Liver (tissue), 9 donors: ENCODE data around the gene TBL1XR1. TPM values are rescaled to one million over a fixed set of nuclear protein-coding genes. Genes with fewer than 3 reads are reported as not detected.

Experiments used
- DNase-seq: peaks from one replicate; pipeline ENCODE4 v3.0.0-alpha.2; 2017; ENCODE audit warnings: low spot score
- H3K27ac ChIP-seq, 2 donors: one replicate each; pipeline ENCODE4 v1.7.0; 2013; ENCODE audit warnings: inconsistent platforms in 2 of 2, low read length in 2 of 2, control low read depth in 1 of 2, low read depth in 1 of 2, mild to moderate bottlenecking in 1 of 2
- H3K27me3 ChIP-seq, 4 donors: one replicate each; pipeline versions ENCODE4 v1.6.1 to v1.7.0; 2013; ENCODE audit warnings: low read length in 3 of 4, inconsistent platforms in 1 of 4, mild to moderate bottlenecking in 1 of 4, moderate library complexity in 1 of 4; ENCODE audit not compliant: control insufficient read depth in 4 of 4, insufficient read depth in 4 of 4
- H3K36me3 ChIP-seq, 4 donors: one replicate each; pipeline versions ENCODE4 v1.6.1 to v1.7.0; 2013; ENCODE audit warnings: low read length in 3 of 4, mild to moderate bottlenecking in 3 of 4, low read depth in 1 of 4, moderate library complexity in 1 of 4; ENCODE audit not compliant: control insufficient read depth in 4 of 4, insufficient read depth in 3 of 4
- H3K4me1 ChIP-seq, 4 donors: one replicate each; pipeline versions ENCODE4 v1.6.1 to v1.7.0; 2013; ENCODE audit warnings: low read length in 3 of 4, mild to moderate bottlenecking in 3 of 4, moderate library complexity in 1 of 4; ENCODE audit not compliant: control insufficient read depth in 4 of 4, insufficient read depth in 4 of 4
- H3K4me3 ChIP-seq, 3 donors: one replicate each; pipeline versions ENCODE4 v1.6.1 to v1.7.0; 2013; ENCODE audit warnings: low read length in 3 of 3, control low read depth in 1 of 3, low read depth in 1 of 3, mild to moderate bottlenecking in 1 of 3
- H3K9ac ChIP-seq, 2 donors: one replicate each; pipeline ENCODE4 v1.7.0; 2013; ENCODE audit warnings: low read length in 2 of 2, mild to moderate bottlenecking in 2 of 2, moderate library complexity in 2 of 2, control low read depth in 1 of 2, low read depth in 1 of 2
- H3K9me3 ChIP-seq, 4 donors: one replicate each; pipeline versions ENCODE4 v1.6.1 to v1.7.0; 2013; ENCODE audit warnings: low read length in 3 of 4; ENCODE audit not compliant: control insufficient read depth in 4 of 4
- ATF3 ChIP-seq: IDR thresholded peaks from 2 replicates; pipeline ENCODE4 v1.6.1; 2016; ENCODE audit warnings: antibody characterized with exemption
- CTCF ChIP-seq: fragments of 150-350 bp; IDR thresholded peaks from 2 replicates; pipeline ENCODE4 v1.5.1; 2017; ENCODE audit warnings: improper control_type of control experiment, low read depth, low read length; ENCODE audit not compliant: missing input control
- EGR1 ChIP-seq, 2 donors: IDR thresholded peaks; 2 replicates each; pipeline ENCODE4 v1.6.1; 2016 to 2018; ENCODE audit warnings: antibody characterized with exemption in 2 of 2, low read depth in 2 of 2
- FOXA1 ChIP-seq: IDR thresholded peaks from 2 replicates; pipeline ENCODE4 v1.6.1; 2016; ENCODE audit warnings: antibody characterized with exemption
- FOXA2 ChIP-seq: IDR thresholded peaks from 2 replicates; pipeline ENCODE4 v1.6.1; 2016; ENCODE audit warnings: antibody characterized with exemption
- GABPA ChIP-seq, 2 donors: IDR thresholded peaks in 1 of 2; conservative IDR thresholded peaks in 1 of 2; 2 replicates each; pipeline ENCODE4 v1.6.1; 2016; ENCODE audit warnings: antibody characterized with exemption in 2 of 2, mild to moderate bottlenecking in 1 of 2, moderate library complexity in 1 of 2
- HNF4A ChIP-seq, 2 donors: conservative IDR thresholded peaks; 2 replicates each; pipeline ENCODE4 v1.6.1; 2016; ENCODE audit warnings: antibody characterized with exemption in 2 of 2, mild to moderate bottlenecking in 2 of 2
- HNF4G ChIP-seq: IDR thresholded peaks from 2 replicates; pipeline ENCODE4 v1.6.1; 2016; ENCODE audit warnings: antibody characterized with exemption
- JUND ChIP-seq, 2 donors: IDR thresholded peaks; 2 replicates each; pipeline ENCODE4 v1.6.1; 2016; ENCODE audit warnings: antibody characterized with exemption in 2 of 2
- MAX ChIP-seq: IDR thresholded peaks from 2 replicates; pipeline ENCODE4 v1.6.1; 2016; ENCODE audit warnings: antibody characterized with exemption
- NR2F2 ChIP-seq: IDR thresholded peaks from 2 replicates; pipeline ENCODE4 v1.6.1; 2016; ENCODE audit warnings: antibody characterized with exemption
- REST ChIP-seq: IDR thresholded peaks from 2 replicates; pipeline ENCODE4 v1.6.1; 2016; ENCODE audit warnings: antibody characterized with exemption, mild to moderate bottlenecking
- RXRA ChIP-seq, 2 donors: IDR thresholded peaks; 2 replicates each; pipeline ENCODE4 v1.6.1; 2017 to 2018; ENCODE audit warnings: antibody characterized with exemption in 2 of 2, mild to moderate bottlenecking in 1 of 2
- SP1 ChIP-seq: IDR thresholded peaks from 2 replicates; pipeline ENCODE4 v1.6.1; 2018; ENCODE audit warnings: antibody characterized with exemption, mild to moderate bottlenecking
- TAF1 ChIP-seq: conservative IDR thresholded peaks from 2 replicates; pipeline ENCODE4 v1.6.1; 2016; ENCODE audit warnings: antibody characterized with exemption, mild to moderate bottlenecking
- YY1 ChIP-seq: IDR thresholded peaks from 2 replicates; pipeline ENCODE4 v1.6.1; 2016; ENCODE audit warnings: antibody characterized with exemption, mild to moderate bottlenecking
- ZBTB33 ChIP-seq: IDR thresholded peaks from 2 replicates; pipeline ENCODE4 v1.6.1; 2016; ENCODE audit warnings: antibody characterized with exemption
- WGBS: extraction: QIAGEN DNeasy Blood & Tissue Kit; methylation state at CpG from one replicate; pipeline ENCODE4 v1.1.7; 2013; 5-methylcytosine and 5-hydroxymethylcytosine counted together
- polyA plus RNA-seq, 2 donors: library from polyadenylated mRNA; stranded (reverse) in 1 of 2; unstranded in 1 of 2; fragments of 200-250 nt in 1 of 2; fragments of >200 nt in 1 of 2; fragmentation: Nextera tagmentation in 1 of 2; extraction: Ambion mirVana in 1 of 2; gene quantifications; one replicate each; pipeline versions ENCODE4 v1.2.1 to v1.2.3, GENCODE V29; 2013 to 2015
- total RNA-seq, 2 donors: library from RNA; depleted of rRNA; stranded (reverse); fragments of >200 nt; gene quantifications; one replicate each; pipeline ENCODE4 v1.2.3, GENCODE V29; 2014
- donor health status: healthy.
- donor health status: healthy.
- donor health status: healthy.
- donor health status: healthy.
- donor health status: healthy.

TBL1XR1 gene
- total and polyA plus RNA-seq, 4 donors, result 10.3 to 65.9 (median 33.2) TPM

- no peaks in the 10 kb centered on the region for H3K36me3 ChIP-seq
- no peaks in the 10 kb centered on the region for H3K9me3 ChIP-seq
- peaks cover 5 to 33% (median 10%) of the 10 kb centered on the region in 4 donors for H3K4me1 ChIP-seq
- no peaks in the 10 kb centered on the region for H3K27me3 ChIP-seq
- H3K4me3 ChIP-seq, result no peak overlapping the region
- no peak overlapping the region for H3K9ac ChIP-seq
- no peak for DNase-seq
- TF ChIP-seq ATF3 (no peak), RXRA (IDR thresholded peaks at IDR 0.05) (peak; percentile 32 to 63), HNF4A (conservative IDR thresholded peaks at IDR 0.05) (peak; percentile 40 to 65), FOXA2 (no peak), YY1 (no peak), NR2F2 (no peak), SP1 (no peak), HNF4G (peak; percentile 11), EGR1 (IDR thresholded peaks at IDR 0.05; ENCODE audit: low read depth in 2 of 2) (no peak)
- 84% methylated on average over 6 of the region's 6 CpGs for WGBS
- H3K27ac ChIP-seq, result no peak overlapping the region
Observed at GRCh38 chr3:177107461-177108239, 89.6 kb downstream of the TBL1XR1 start.

- TF ChIP-seq TAF1 (no peak), FOXA1 (no peak)
- H3K9me3 ChIP-seq, result no peaks in the 10 kb centered on the region
- H3K9ac ChIP-seq, result no peak overlapping the region
- WGBS, result 89% methylated on average over 3 of the region's 3 CpGs
- H3K27me3 ChIP-seq, result no peaks in the 10 kb centered on the region
- no peaks in the 10 kb centered on the region for H3K36me3 ChIP-seq
- no peak overlapping the region for H3K4me3 ChIP-seq
- no peak overlapping the region for H3K27ac ChIP-seq
- no peak for DNase-seq
- H3K4me1 ChIP-seq, result peaks cover 5 to 32% (median 10%) of the 10 kb centered on the region in 4 donors
Observed at GRCh38 chr3:177106594-177106993, 90.7 kb downstream of the TBL1XR1 start.

- H3K27ac ChIP-seq, result no peak overlapping the region
- H3K9ac ChIP-seq, result no peak overlapping the region
- peaks cover 5 to 29% (median 10%) of the 10 kb centered on the region in 4 donors for H3K4me1 ChIP-seq
- TF ChIP-seq HNF4G, result no peak
- no peak for TF ChIP-seq FOXA2
- TF ChIP-seq ATF3, result no peak
- TF ChIP-seq TAF1, result no peak
- no peak for TF ChIP-seq ZBTB33
- no peak for TF ChIP-seq CTCF
- TF ChIP-seq GABPA (IDR thresholded peaks at IDR 0.05 in 1 of 2, conservative IDR thresholded peaks at IDR 0.05 in 1 of 2), result no peak
- TF ChIP-seq MAX, result no peak
- no peak for TF ChIP-seq REST
- no peak for TF ChIP-seq JUND (IDR thresholded peaks at IDR 0.05)
- no peak overlapping the region for H3K4me3 ChIP-seq
- no peaks in the 10 kb centered on the region for H3K9me3 ChIP-seq
- DNase-seq, result no peak
- H3K36me3 ChIP-seq, result no peaks in the 10 kb centered on the region
- H3K27me3 ChIP-seq, result no peaks in the 10 kb centered on the region
- WGBS, result 85% methylated on average over 7 of the region's 7 CpGs
Observed at GRCh38 chr3:177106184-177106583, 91.1 kb downstream of the TBL1XR1 start.
